SU-DHL-6 (cell line): ENCODE data around the gene TMEM130.

ENCODE experiments used
- H2AFZ ChIP-seq: fragments of 200-600 bp; sonication (generic); 2 replicates; pipeline ENCODE4 v1.6.1; 2014; ENCODE audit warnings: low read depth, mild to moderate bottlenecking, moderate library complexity, mixed read lengths, antibody characterized with exemption, low read length; ENCODE audit not compliant: severe bottlenecking
- H3F3A ChIP-seq: fragments of 200-600 bp; shearing (Covaris generic); 2 replicates; pipeline ENCODE4 v1.6.0; 2016; ENCODE audit warnings: antibody characterized with exemption, mild to moderate bottlenecking; ENCODE audit not compliant: insufficient read depth
- H3K27ac ChIP-seq: fragments of 200-600 bp; sonication (generic); 2 replicates; pipeline ENCODE4 v1.5.1; 2016; ENCODE audit warnings: low read depth, mild to moderate bottlenecking, low read length, moderate library complexity, mixed read lengths
- H3K27me3 ChIP-seq: fragments of 200-600 bp; sonication (generic), shearing (Covaris generic); 2 replicates; pipeline ENCODE4 v1.6.0; 2014; ENCODE audit warnings: mild to moderate bottlenecking, low read length
- H3K36me3 ChIP-seq: fragments of 200-600 bp; sonication (generic); 2 replicates; pipeline ENCODE4 v1.6.1; 2014; ENCODE audit warnings: mild to moderate bottlenecking, low read length, mixed read lengths
- H3K4me2 ChIP-seq: fragments of 300-600, 200-600 bp; shearing (Covaris generic), sonication (generic); 2 replicates; pipeline ENCODE4 v1.6.0; 2014; ENCODE audit warnings: low read length, low read depth, mild to moderate bottlenecking; ENCODE audit not compliant: poor library complexity, severe bottlenecking
- H3K4me3 ChIP-seq: fragments of 200-600 bp; sonication (generic); 2 replicates; pipeline ENCODE4 v1.5.1; 2014; ENCODE audit warnings: antibody characterized with exemption, low read length, mild to moderate bottlenecking, mixed read lengths; ENCODE audit not compliant: insufficient read depth, poor library complexity, severe bottlenecking
- H3K79me2 ChIP-seq: fragments of 200-600 bp; sonication (generic); 2 replicates; pipeline ENCODE4 v1.6.1; 2014; ENCODE audit warnings: mild to moderate bottlenecking, low read length, moderate library complexity; ENCODE audit not compliant: insufficient read depth
- H3K9ac ChIP-seq: fragments of 200-600 bp; sonication (generic); 2 replicates; pipeline ENCODE4 v1.7.0; 2014; ENCODE audit warnings: mild to moderate bottlenecking, low read length
- H3K9me2 ChIP-seq: fragments of 200-600 bp; sonication (generic); replicated peaks from 2 replicates; pipeline ENCODE4 v1.6.1; 2014; ENCODE audit warnings: low read length; ENCODE audit not compliant: insufficient read depth
- H3K9me3 ChIP-seq: fragments of 200-600 bp; sonication (generic); 2 replicates; pipeline ENCODE4 v1.6.1; 2014; ENCODE audit warnings: low read length, mixed read lengths; ENCODE audit not compliant: insufficient read depth
- H4K20me1 ChIP-seq: fragments of 200-600 bp; sonication (generic); 2 replicates; pipeline ENCODE4 v1.6.1; 2014; ENCODE audit warnings: low read depth, mild to moderate bottlenecking, antibody characterized with exemption, low read length, moderate library complexity, mixed read lengths
- CTCF ChIP-seq: fragments of 200-600 bp; sonication (generic); IDR thresholded peaks from one replicate; pipeline ENCODE4 v1.5.1; 2017; ENCODE audit warnings: antibody characterized with exemption, mild to moderate bottlenecking, low read length, moderate library complexity; ENCODE audit not compliant: insufficient read depth, poor library complexity, severe bottlenecking
- EZH2phosphoT487 ChIP-seq: fragments of 200-600 bp; sonication (generic), shearing (Covaris generic); conservative IDR thresholded peaks from 2 replicates; pipeline ENCODE4 v1.6.1; 2018; ENCODE audit warnings: mild to moderate bottlenecking, antibody characterized with exemption, low read length, moderate library complexity, mixed read lengths

TMEM130 gene

GRCh38 chr7:98833022-98833421, 36.8 kb downstream of the TMEM130 start:
- TF ChIP-seq CTCF = no peak
- no peak for TF ChIP-seq EZH2phosphoT487
- H3K9me3 ChIP-seq = no peaks in the 10 kb centered on the region
- no peaks in the 10 kb centered on the region for H3K36me3 ChIP-seq
- H3K4me2 ChIP-seq = no peak overlapping the region
- H3K4me3 ChIP-seq = no peak overlapping the region
- H2AFZ ChIP-seq = no peak overlapping the region
- H3K79me2 ChIP-seq = no peaks in the 10 kb centered on the region
- no peaks in the 10 kb centered on the region for H3F3A ChIP-seq
- no peaks in the 10 kb centered on the region for H3K9me2 ChIP-seq
- H3K27ac ChIP-seq = no peak overlapping the region
- H3K27me3 ChIP-seq = no peaks in the 10 kb centered on the region
- H4K20me1 ChIP-seq = no peaks in the 10 kb centered on the region
- H3K9ac ChIP-seq = no peak overlapping the region

- no peak overlapping the region for H3K4me2 ChIP-seq
- H3K4me3 ChIP-seq = no peak overlapping the region
- no peak overlapping the region for H3K27ac ChIP-seq
- no peaks in the 10 kb centered on the region for H3K9me2 ChIP-seq
- TF ChIP-seq CTCF (peak; percentile 86), EZH2phosphoT487 (no peak)
- H3K27me3 ChIP-seq = no peaks in the 10 kb centered on the region
- H3K9me3 ChIP-seq = no peaks in the 10 kb centered on the region
- H4K20me1 ChIP-seq = no peaks in the 10 kb centered on the region
- H3F3A ChIP-seq = no peaks in the 10 kb centered on the region
- H3K36me3 ChIP-seq = no peaks in the 10 kb centered on the region
- H3K9ac ChIP-seq = no peak overlapping the region
- no peak overlapping the region for H2AFZ ChIP-seq
- H3K79me2 ChIP-seq = no peaks in the 10 kb centered on the region
Observed at GRCh38 chr7:98831641-98832221, 38.1 kb downstream of the TMEM130 start.

GRCh38 chr7:98830972-98831548, 38.8 kb downstream of the TMEM130 start:
- Histone ChIP-seq H3K36me3 (no peaks in the 10 kb centered on the region), H3K27ac (no peak overlapping the region), H3F3A (no peaks in the 10 kb centered on the region), H3K4me2 (no peak overlapping the region), H3K9ac (no peak overlapping the region), H3K9me3 (no peaks in the 10 kb centered on the region), H3K9me2 (no peaks in the 10 kb centered on the region), H3K4me3 (no peak overlapping the region), H4K20me1 (no peaks in the 10 kb centered on the region), H3K79me2 (no peaks in the 10 kb centered on the region), H2AFZ (no peak overlapping the region), H3K27me3 (no peaks in the 10 kb centered on the region)
- TF ChIP-seq CTCF = no peak
- TF ChIP-seq EZH2phosphoT487 = no peak
